OCI-LY7 (cell line): ENCODE measurements around the gene ARHGAP18.

Experiments
- EZH2phosphoT487 ChIP-seq: fragments of 200-600 bp; sonication (generic); IDR thresholded peaks from 2 replicates; pipeline ENCODE4 v1.6.1; 2018; ENCODE audit warnings: low read depth, borderline replicate concordance, mild to moderate bottlenecking, mixed run types, antibody characterized with exemption, low read length, moderate library complexity, mixed read lengths
- TF ChIP-seq, protein P1 (sequence below): fragments of 200-600 bp; sonication (generic); conservative IDR thresholded peaks from 2 replicates; pipeline ENCODE4 v1.5.1; 2014; ENCODE audit warnings: mild to moderate bottlenecking, antibody characterized with exemption, low read length, moderate library complexity, mixed read lengths

DNA sequence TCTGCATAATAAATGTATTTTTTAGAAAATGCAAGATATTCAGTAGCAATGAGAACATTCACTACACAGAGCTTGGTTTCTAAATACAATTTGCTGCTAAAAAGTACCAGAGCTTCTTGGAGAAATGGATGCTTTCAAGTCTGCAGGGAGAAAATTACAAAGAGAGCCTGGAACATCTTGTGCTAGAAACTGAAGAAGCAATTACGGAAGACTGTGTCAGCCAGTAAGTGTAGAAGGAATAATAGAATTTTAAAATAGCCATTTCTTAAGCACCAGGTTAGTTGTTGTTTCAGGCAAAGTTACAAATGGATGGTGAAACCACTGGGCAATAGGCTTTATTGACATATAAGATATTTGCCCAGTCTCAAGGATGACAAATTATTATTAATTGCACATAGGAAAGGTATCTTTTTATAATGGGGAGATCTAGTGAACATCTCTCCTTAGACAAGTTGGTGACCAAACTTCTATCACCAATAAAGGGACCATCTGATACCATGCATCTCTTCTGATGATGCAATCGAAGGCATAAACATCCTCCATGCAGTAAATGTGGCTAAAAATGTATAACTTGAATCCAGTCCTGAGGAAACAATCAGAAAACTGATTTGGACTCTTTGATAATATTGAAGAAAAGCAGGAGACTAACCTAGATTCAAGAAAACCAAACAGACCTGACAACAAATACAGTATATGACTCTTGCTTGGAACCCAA, 81.7 kb downstream of the ARHGAP18 start:
- TF ChIP-seq, protein P1, sequence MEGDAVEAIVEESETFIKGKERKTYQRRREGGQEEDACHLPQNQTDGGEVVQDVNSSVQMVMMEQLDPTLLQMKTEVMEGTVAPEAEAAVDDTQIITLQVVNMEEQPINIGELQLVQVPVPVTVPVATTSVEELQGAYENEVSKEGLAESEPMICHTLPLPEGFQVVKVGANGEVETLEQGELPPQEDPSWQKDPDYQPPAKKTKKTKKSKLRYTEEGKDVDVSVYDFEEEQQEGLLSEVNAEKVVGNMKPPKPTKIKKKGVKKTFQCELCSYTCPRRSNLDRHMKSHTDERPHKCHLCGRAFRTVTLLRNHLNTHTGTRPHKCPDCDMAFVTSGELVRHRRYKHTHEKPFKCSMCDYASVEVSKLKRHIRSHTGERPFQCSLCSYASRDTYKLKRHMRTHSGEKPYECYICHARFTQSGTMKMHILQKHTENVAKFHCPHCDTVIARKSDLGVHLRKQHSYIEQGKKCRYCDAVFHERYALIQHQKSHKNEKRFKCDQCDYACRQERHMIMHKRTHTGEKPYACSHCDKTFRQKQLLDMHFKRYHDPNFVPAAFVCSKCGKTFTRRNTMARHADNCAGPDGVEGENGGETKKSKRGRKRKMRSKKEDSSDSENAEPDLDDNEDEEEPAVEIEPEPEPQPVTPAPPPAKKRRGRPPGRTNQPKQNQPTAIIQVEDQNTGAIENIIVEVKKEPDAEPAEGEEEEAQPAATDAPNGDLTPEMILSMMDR = no peak
- no peak for TF ChIP-seq EZH2phosphoT487
